Measurements from ENCODE around the gene WDR55.
A peak's percentile ranks its signal among the peaks of the same experiment; 100 is the strongest.
"Not testable (repeated sequence)": the region's sequence is repeated elsewhere in the genome, so short reads cannot be mapped to it uniquely, and the experiment has no call there.

Gene WDR55

DNA sequence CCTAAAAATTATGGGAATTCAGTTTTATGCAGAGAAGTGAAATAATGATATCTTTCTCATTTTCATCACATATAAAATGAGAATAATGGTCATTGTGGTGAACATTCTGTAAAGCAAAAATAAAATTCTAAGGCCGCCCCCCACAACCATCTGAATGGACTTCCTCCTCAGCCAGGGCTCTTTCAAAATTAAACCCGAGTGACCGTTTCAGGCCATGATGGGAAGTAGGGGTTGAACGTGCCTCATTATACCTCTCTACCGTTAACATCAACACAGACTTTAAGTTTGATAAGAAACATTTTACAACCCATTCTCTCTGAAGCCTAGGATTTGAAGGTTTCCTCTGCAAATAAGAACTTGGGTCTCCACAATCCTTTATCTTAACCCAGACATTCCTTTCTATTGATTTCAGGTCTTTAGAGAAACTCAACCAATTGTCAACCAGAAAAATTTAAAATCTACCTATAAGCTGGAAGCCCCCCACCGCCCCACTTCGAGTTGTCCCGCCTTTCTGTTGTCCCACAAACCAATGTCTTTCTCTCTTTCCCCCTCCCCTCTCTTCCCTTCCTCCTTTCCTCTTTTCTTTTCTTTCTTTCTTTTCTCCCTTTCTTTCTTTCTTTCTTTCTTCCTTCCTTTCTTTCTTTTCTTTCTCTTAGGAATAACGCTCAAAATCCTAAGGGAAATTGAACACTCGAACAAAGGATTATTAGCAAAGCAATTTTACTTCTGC lies 27.2 kb upstream of the WDR55 start:
- ATAC-seq: no peak
- DNase-seq: no peak
- no peak overlapping the region for H3K27ac Mint-ChIP-seq
- no peak overlapping the region for H3K4me3 Mint-ChIP-seq
- no peaks in the 10 kb centered on the region for H3K9me3 Mint-ChIP-seq
- H3K4me1 Mint-ChIP-seq: peaks cover 64% of the 10 kb centered on the region
- H3K27me3 Mint-ChIP-seq: peaks cover under 1% of the 10 kb centered on the region

GRCh38 chr5:140638898-140639147 lies 25.9 kb upstream of the WDR55 start:
- Mint-ChIP-seq H3K27ac (peak overlapping the region; percentile 86 to 94), H3K4me1 (peaks cover 63% of the 10 kb centered on the region), H3K4me3 (peak overlapping the region; percentile 81 to 99)
- H3K27me3 Mint-ChIP-seq, ATAC-seq, H3K9me3 Mint-ChIP-seq, DNase-seq: not testable (repeated sequence)

- Mint-ChIP-seq H3K27me3 (no peaks in the 10 kb centered on the region), H3K9me3 (no peaks in the 10 kb centered on the region), H3K27ac (peak within 1 kb of the TSS; percentile 93 to 94), H3K4me3 (peak within 1 kb of the TSS; percentile 81 to 99), H3K4me1 (peaks cover 63% of the 10 kb centered on the region)
- peak; percentile 92 to 96 for DNase-seq
- ATAC-seq: peak; percentile 92
Measured at GRCh38 chr5:140639148-140639981, 25.3 kb upstream of the WDR55 start, which contains the start of gene TMCO6. Gene TMCO6 (plus strand): TSS chr5:140639451. CDS start chr5:140639528, 77 bp downstream.

- no peak overlapping the region for H3K27ac Mint-ChIP-seq
- no peak overlapping the region for H3K4me3 Mint-ChIP-seq
- peaks cover 77% of the 10 kb centered on the region for H3K4me1 Mint-ChIP-seq
Measured at GRCh38 chr5:140641716-140642115, 23.0 kb upstream of the WDR55 start.

GRCh38 chr5:140642718-140643117 lies 22.0 kb upstream of the WDR55 start:
- ATAC-seq: no peak
- Mint-ChIP-seq H3K27ac (peak overlapping the region in 1 of 2 donors; percentile 29), H3K9me3 (no peaks in the 10 kb centered on the region), H3K4me1 (peaks cover 77% of the 10 kb centered on the region), H3K27me3 (no peaks in the 10 kb centered on the region), H3K4me3 (no peak overlapping the region)
- no peak for DNase-seq

More at GRCh38 chr5:140641716-140642115, 23.0 kb upstream of the WDR55 start:
- no peak for DNase-seq
- ATAC-seq: no peak
- Mint-ChIP-seq H3K27me3 (no peaks in the 10 kb centered on the region), H3K9me3 (no peaks in the 10 kb centered on the region)

DNA sequence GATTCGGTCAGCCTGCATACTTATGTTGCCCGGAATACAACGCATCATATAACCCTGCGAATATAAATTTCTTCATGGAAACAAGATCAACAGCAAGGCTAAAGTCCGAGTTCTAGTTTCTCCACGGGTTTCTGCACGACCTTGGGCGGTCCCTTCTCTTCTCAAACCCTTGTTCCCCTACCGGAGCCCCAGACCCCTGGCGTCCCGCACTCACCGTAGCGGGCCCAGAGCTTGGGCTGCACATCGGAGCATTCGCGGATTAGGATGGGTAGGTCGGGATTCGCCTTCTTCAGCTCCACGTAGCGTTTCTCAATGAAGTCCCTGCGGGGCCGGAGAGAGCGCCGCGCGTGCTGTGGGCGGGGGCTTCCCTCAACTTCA lies 17.7 kb upstream of the WDR55 start:
- Mint-ChIP-seq H3K4me3 (peak overlapping the region; percentile 95 to 100), H3K27me3 (no peaks in the 10 kb centered on the region), H3K9me3 (no peaks in the 10 kb centered on the region), H3K4me1 (peaks cover 68% of the 10 kb centered on the region), H3K27ac (peak overlapping the region; percentile 19 to 98)
- ATAC-seq: peak; percentile 47
- DNase-seq: no peak

- no peak overlapping the region for H3K27ac Mint-ChIP-seq
Measured at GRCh38 chr5:140658870-140659269, 5.8 kb upstream of the WDR55 start.

GRCh38 chr5:140660371-140660770 lies 4.3 kb upstream of the WDR55 start:
- not testable (repeated sequence) for H3K27ac Mint-ChIP-seq, H3K9me3 Mint-ChIP-seq, H3K4me3 Mint-ChIP-seq, H3K4me1 Mint-ChIP-seq, H3K27me3 Mint-ChIP-seq, ATAC-seq, DNase-seq

More at GRCh38 chr5:140658870-140659269, 5.8 kb upstream of the WDR55 start:
- H3K4me1 Mint-ChIP-seq: no peaks in the 10 kb centered on the region
- DNase-seq: no peak
- H3K4me3 Mint-ChIP-seq: no peak overlapping the region
- no peak for ATAC-seq
- no peaks in the 10 kb centered on the region for H3K27me3 Mint-ChIP-seq
- H3K9me3 Mint-ChIP-seq: no peaks in the 10 kb centered on the region

DNA sequence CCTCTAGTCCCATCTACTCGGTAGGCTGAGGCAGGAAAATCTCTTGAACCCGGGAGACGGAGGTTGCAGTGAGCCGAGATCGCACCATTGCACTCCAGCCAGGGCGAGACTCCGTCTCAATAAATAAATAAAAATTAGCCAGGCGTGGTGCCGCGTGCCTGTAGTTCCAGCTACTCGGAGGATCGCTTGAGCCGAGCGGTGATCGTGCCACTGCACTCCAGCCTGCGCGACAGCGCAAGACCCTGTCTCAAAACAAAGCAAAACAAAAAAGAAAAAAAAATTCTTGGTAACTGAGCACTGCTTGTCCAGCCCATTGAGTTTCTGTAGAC lies 710 bp upstream of the WDR55 start:
- DNase-seq (no peak), ATAC-seq (no peak)
- Mint-ChIP-seq H3K4me1 (peaks cover 37% of the 10 kb centered on the region), H3K27me3 (no peaks in the 10 kb centered on the region), H3K4me3 (peak overlapping the region; percentile 96 to 99), H3K9me3 (no peaks in the 10 kb centered on the region), H3K27ac (peak overlapping the region in 1 of 2 donors; percentile 99)

DNA sequence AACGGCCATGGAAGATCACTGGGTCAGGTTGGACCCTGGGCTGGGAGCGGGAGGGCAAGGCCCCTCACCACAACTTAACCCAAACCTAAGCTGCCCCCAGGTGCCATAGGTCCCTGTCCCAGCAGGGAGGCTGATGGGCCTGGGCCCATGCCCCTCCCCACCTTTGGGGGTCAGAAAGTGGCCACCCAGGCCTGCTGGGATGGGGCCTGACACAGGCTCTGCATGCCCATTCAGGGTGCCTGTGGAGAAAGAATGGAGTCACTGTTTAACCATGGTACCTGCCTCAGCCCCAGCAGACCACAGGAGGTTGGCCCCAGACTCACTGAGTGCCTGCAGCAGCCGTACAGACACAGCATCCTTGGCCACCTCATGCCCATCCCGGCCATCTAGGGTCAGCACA lies 6.3 kb downstream of the WDR55 start:
- H3K27me3 Mint-ChIP-seq, H3K9me3 Mint-ChIP-seq, H3K4me3 Mint-ChIP-seq, H3K27ac Mint-ChIP-seq, DNase-seq: not testable (repeated sequence)
- peak; percentile 13 for ATAC-seq
- peaks cover 28% of the 10 kb centered on the region for H3K4me1 Mint-ChIP-seq

DNA sequence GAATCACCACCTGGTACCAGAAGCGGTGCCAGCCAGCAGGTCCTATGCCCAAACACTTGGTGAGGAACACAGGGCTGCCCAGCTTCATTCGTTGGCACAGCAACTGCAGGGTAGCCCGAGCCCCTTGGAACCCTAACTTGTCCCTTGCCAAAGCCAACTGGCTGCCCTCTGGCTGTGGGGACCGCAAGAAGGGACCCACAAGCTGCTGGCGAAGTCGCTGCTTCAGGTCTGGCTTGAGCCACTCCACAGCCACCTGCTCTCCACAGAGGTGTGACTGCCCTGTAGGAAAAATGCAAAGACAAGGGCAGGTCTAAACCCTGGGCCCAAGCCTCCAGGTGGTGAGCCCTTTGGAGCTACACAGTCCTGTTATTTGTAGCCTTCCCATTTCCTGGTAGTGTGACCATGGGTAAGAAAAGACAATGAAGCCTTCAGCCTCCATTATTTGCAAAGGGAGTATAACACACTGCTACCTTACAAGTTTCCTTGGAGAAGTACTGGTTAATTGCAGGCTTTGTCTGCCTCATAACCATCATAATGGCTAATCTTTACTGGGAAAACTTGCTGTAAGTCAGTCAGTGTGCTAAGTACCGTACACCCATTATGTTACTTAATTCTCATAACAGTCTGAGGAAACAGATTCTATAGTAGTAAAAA lies 6.9 kb downstream of the WDR55 start:
- peaks cover 23% of the 10 kb centered on the region for H3K4me1 Mint-ChIP-seq
- no peak overlapping the region for H3K4me3 Mint-ChIP-seq
- ATAC-seq: peak; percentile 2
- H3K9me3 Mint-ChIP-seq: no peaks in the 10 kb centered on the region
- no peak overlapping the region for H3K27ac Mint-ChIP-seq
- no peaks in the 10 kb centered on the region for H3K27me3 Mint-ChIP-seq
- no peak for DNase-seq

DNA sequence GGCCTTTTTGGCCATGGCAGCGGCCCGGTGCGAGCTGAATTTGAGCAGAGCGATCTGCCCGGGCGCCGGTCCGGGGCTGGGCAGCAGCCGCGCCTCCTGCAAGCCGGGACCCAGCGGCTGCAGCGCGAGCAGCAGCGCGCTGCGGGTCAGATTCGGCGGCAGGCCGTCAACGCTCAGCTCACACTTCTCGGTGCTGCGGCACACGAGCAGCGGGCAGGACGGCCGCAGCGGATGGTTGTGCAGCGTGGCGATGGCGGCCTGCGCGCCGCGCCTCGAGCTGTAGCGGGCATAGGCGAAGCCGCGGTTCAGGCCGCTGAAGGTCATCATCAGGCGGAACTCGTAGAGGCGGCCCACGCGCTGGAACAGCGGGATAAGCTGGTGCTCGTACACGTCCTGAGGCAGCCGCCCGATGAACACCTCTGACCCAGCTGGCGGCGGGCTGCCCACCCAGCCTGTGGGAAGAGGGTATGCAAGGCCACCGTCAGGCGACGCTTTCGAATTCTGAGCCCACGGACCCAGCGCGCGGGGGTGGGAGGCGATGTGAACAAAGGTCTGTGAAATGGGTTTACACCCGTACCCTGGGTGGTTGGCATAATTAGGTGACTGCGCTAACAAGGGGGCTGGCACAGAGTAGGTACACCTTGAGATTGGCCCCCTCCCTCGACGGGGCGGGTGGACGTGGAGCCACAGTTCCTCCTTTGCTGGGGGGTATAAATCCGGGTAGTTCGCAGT lies 7.9 kb downstream of the WDR55 start:
- H3K9me3 Mint-ChIP-seq: no peaks in the 10 kb centered on the region
- H3K4me3 Mint-ChIP-seq: no peak overlapping the region
- DNase-seq: peak in 1 of 2 donors; percentile 31
- peaks cover 13% of the 10 kb centered on the region for H3K4me1 Mint-ChIP-seq
- H3K27ac Mint-ChIP-seq: no peak overlapping the region
- no peaks in the 10 kb centered on the region for H3K27me3 Mint-ChIP-seq
- peak; percentile 35 for ATAC-seq

- H3K27ac Mint-ChIP-seq: no peak within 1 kb of the TSS
- peaks cover 11% of the 10 kb centered on the region for H3K4me1 Mint-ChIP-seq
- peak; percentile 33 for ATAC-seq
- no peaks in the 10 kb centered on the region for H3K27me3 Mint-ChIP-seq
- no peak for DNase-seq
- H3K4me3 Mint-ChIP-seq: no peak within 1 kb of the TSS
- no peaks in the 10 kb centered on the region for H3K9me3 Mint-ChIP-seq
Measured at GRCh38 chr5:140673187-140673976, 8.7 kb downstream of the WDR55 start, which contains the start of gene DND1. Gene DND1 (minus strand): TSS chr5:140673576. CDS start chr5:140673542, 34 bp downstream.

GRCh38 chr5:140674211-140674610 lies 9.5 kb downstream of the WDR55 start:
- ATAC-seq: no peak
- peak overlapping the region in 1 of 2 donors; percentile 2 for H3K27ac Mint-ChIP-seq

DNA sequence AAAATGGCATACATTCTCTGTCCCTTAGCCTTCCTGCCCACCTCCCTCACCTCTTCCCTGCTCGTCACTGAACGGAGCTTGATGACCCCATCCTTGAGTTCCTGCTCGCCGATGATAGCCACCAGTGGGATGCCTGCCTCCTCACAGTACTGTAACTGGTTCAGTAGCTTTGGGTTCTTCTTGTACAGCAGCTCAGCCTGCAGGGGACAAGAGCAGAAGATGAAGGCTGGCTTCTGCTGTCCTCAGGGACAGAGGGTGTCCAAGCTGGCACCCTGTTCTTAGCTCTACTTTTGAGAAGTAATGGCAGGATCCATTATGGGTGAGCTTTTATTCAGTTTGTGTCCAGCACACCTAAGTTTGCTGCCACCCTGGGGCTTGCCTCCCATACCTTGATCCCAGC lies 9.9 kb downstream of the WDR55 start:
- ATAC-seq (no peak), DNase-seq (no peak)
- Mint-ChIP-seq H3K4me1 (peaks cover 7% of the 10 kb centered on the region), H3K27me3 (no peaks in the 10 kb centered on the region), H3K9me3 (no peaks in the 10 kb centered on the region), H3K27ac (peak overlapping the region in 1 of 2 donors; percentile 92), H3K4me3 (no peak overlapping the region)

More at GRCh38 chr5:140674211-140674610, 9.5 kb downstream of the WDR55 start:
- Mint-ChIP-seq H3K4me3 (no peak overlapping the region), H3K27me3 (no peaks in the 10 kb centered on the region), H3K4me1 (peaks cover 7% of the 10 kb centered on the region), H3K9me3 (no peaks in the 10 kb centered on the region)
- DNase-seq: no peak
